Upper lobe of left lung (tissue), 4 donors: ENCODE data around the gene FRMPD1.

Source experiments
- CTCF ChIP-seq, 6 experiments: fragments of 450-650 bp in 4 of 6; fragments of 200-600 bp in 2 of 6; sonication (generic) in 2 of 6; IDR thresholded peaks; one replicate each; pipeline ENCODE4 v1.5.1; 2016 to 2019; ENCODE audit warnings: antibody characterized with exemption in 6 of 6
- POLR2A ChIP-seq, 4 donors: fragments of 450-650 bp; IDR thresholded peaks; one replicate each; pipeline ENCODE4 v1.5.1; 2016 to 2017; ENCODE audit warnings: antibody characterized with exemption in 4 of 4, mild to moderate bottlenecking in 2 of 4
- POLR2AphosphoS5 ChIP-seq, 2 donors: sonication (generic); formaldehyde crosslinking; IDR thresholded peaks; one replicate each; pipeline ENCODE4 v1.5.1; 2017; ENCODE audit warnings: antibody characterized with exemption in 2 of 2

- TF ChIP-seq CTCF (IDR thresholded peaks at IDR 0.05) (no peak), POLR2AphosphoS5 (IDR thresholded peaks at IDR 0.05) (no peak), POLR2A (IDR thresholded peaks at IDR 0.05) (no peak)
These were observed 47.9 kb upstream of the FRMPD1 start for GRCh38 chr9:37602817-37603216.
